Neural progenitor cell (in vitro differentiated cells): Measurements from ENCODE around the gene ABCC2. TPM values are rescaled to one million over a fixed set of nuclear protein-coding genes. Genes with fewer than 3 reads are reported as not detected.

ENCODE experiments used
- DNase-seq: peaks from one replicate; pipeline ENCODE4 v3.0.0-alpha.2; 2016; ENCODE audit warnings: low spot score
- H2AFZ ChIP-seq: fragments of 200-600 bp; sonication (generic); replicated peaks from 2 replicates; pipeline ENCODE4 v1.6.1; 2016; ENCODE audit warnings: antibody characterized with exemption
- H3F3A ChIP-seq: fragments of 200-600 bp; sonication (generic); 2 replicates; pipeline ENCODE4 v1.6.1; 2016; ENCODE audit warnings: antibody characterized with exemption, low read depth
- H3K27ac ChIP-seq: fragments of 200-600 bp; sonication (generic); 2 replicates; pipeline ENCODE4 v1.5.1; 2016; ENCODE audit warnings: mild to moderate bottlenecking
- H3K27me3 ChIP-seq: fragments of 200-600 bp; sonication (generic); 2 replicates; pipeline ENCODE4 v1.6.1; 2016; ENCODE audit warnings: mild to moderate bottlenecking, moderate library complexity
- H3K36me3 ChIP-seq: fragments of 200-600 bp; sonication (generic); 2 replicates; pipeline ENCODE4 v1.5.1; 2016
- H3K4me1 ChIP-seq: fragments of 200-600 bp; sonication (generic); 2 replicates; pipeline ENCODE4 v1.6.1; 2016; ENCODE audit warnings: mixed run types
- H3K4me2 ChIP-seq: fragments of 200-600 bp; sonication (generic); 2 replicates; pipeline ENCODE4 v1.6.1; 2016
- H3K4me3 ChIP-seq: fragments of 200-600 bp; sonication (generic); 2 replicates; pipeline ENCODE4 v1.5.1; 2016
- H3K79me2 ChIP-seq: fragments of 200-600 bp; sonication (generic); 2 replicates; pipeline ENCODE4 v1.6.1; 2016; ENCODE audit warnings: low read depth
- H3K9ac ChIP-seq: fragments of 200-600 bp; sonication (generic); 2 replicates; pipeline ENCODE4 v1.6.1; 2016
- H3K9me3 ChIP-seq: fragments of 200-600 bp; sonication (generic); 2 replicates; pipeline ENCODE4 v1.5.1; 2016; ENCODE audit warnings: low read depth
- H4K20me1 ChIP-seq: fragments of 200-600 bp; sonication (generic); 2 replicates; pipeline ENCODE4 v1.6.1; 2016; ENCODE audit warnings: low read depth
- H3K27ac Mint-ChIP-seq: 3 replicates; pipeline ENCODE4 v1.8.0; 2021; ENCODE audit warnings: mixed read lengths
- H3K27me3 Mint-ChIP-seq: 2 replicates; pipeline ENCODE4 v1.8.0; 2022; ENCODE audit warnings: low read depth, mild to moderate bottlenecking, inconsistent platforms, moderate library complexity, mixed read lengths; ENCODE audit not compliant: insufficient read depth
- H3K36me3 Mint-ChIP-seq: 3 replicates; pipeline ENCODE4 v1.8.0; 2021; ENCODE audit warnings: mixed read lengths
- H3K4me1 Mint-ChIP-seq: 3 replicates; pipeline ENCODE4 v1.8.0; 2021; ENCODE audit warnings: mixed read lengths
- H3K4me3 Mint-ChIP-seq: 3 replicates; pipeline ENCODE4 v1.8.0; 2021; ENCODE audit warnings: mild to moderate bottlenecking, moderate library complexity, mixed read lengths
- H3K9me3 Mint-ChIP-seq: 3 replicates; pipeline ENCODE4 v1.8.0; 2020; ENCODE audit warnings: mixed read lengths
- CTCF ChIP-seq: fragments of 200-600 bp; sonication (generic); IDR thresholded peaks from 2 replicates; pipeline ENCODE4 v1.5.1; 2017; ENCODE audit warnings: antibody characterized with exemption, mild to moderate bottlenecking
- EZH2 ChIP-seq: fragments of 200-600 bp; sonication (generic); IDR thresholded peaks from 2 replicates; pipeline ENCODE4 v1.6.1; 2017; ENCODE audit warnings: antibody characterized with exemption, mild to moderate bottlenecking, moderate library complexity
- EZH2phosphoT487 ChIP-seq: fragments of 200-600 bp; sonication (generic); IDR thresholded peaks from 2 replicates; pipeline ENCODE4 v1.6.1; 2017; ENCODE audit warnings: antibody characterized with exemption
- total RNA-seq: library from RNA; depleted of rRNA; stranded (reverse); fragments of >200 nt; gene quantifications from 2 replicates; pipeline ENCODE4 v1.2.3, GENCODE V29; 2015; ENCODE audit warnings: low replicate concordance

The ABCC2 gene
- total RNA-seq, 1 donor from 2014 or later: 0.26 TPM

DNA sequence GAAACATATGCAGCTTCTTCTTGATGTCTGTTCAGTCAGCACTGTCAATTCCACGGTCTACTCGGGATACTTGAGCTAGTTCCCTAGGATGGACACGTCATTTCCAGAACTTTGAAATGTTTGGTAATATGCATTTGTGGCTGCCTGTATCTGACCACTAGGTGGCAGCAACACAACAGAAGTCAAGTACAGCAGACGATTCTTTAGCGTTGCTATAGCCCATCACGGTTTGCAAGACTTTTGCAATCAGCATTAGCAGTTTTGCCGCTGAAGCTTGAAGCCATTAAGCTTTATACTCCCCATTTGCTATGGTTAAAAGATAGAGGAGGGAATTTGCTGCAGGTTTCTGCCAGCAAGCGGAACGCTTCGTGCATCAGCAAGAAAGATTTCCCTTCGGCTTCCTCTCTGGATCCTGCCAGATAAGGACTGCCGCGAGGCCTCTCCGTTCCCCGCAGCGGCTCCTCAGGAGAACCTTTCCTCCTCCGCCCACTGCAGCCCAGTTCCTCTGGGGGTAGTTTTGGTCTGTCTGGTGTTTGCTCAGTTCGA is 63.5 kb downstream of the ABCC2 start:
- Histone ChIP-seq H3K4me1 (peaks cover 8% of the 10 kb centered on the region), H3K9me3 (no peaks in the 10 kb centered on the region), H3K36me3 (no peaks in the 10 kb centered on the region), H3K4me3 (peak overlapping the region; percentile 38), H3F3A (no peaks in the 10 kb centered on the region), H2AFZ (peak overlapping the region; percentile 99), H3K9ac (no peak overlapping the region), H3K79me2 (no peaks in the 10 kb centered on the region), H3K27ac (no peak overlapping the region), H3K27me3 (no peaks in the 10 kb centered on the region), H4K20me1 (no peaks in the 10 kb centered on the region), H3K4me2 (peak overlapping the region; percentile 74)
- Mint-ChIP-seq H3K4me1 (peaks cover 14% of the 10 kb centered on the region), H3K27me3 (peaks cover 13% of the 10 kb centered on the region), H3K27ac (no peak overlapping the region), H3K4me3 (no peak overlapping the region), H3K9me3 (peaks cover 5% of the 10 kb centered on the region), H3K36me3 (peaks cover 1% of the 10 kb centered on the region)
- peak; percentile 88 for DNase-seq
- TF ChIP-seq EZH2: no peak
- TF ChIP-seq CTCF: peak; percentile 99

DNA sequence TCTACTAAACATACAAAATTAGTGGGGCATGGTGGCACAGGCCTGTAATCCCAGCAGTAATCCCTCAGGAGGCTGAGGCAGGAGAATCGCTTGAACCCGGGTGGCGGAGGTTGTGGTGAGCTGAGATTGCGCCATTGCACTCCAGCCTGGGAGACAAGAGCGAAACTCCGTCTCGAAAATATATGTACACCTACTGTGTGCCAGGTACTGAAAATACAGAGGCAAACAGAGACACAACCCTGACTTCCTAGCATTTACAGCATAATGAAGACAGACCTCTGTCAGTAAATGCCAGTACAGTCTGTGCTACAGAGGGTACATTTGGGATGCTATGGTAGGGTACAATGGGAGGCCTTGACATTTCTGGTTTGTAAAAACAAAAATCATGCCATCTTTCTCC is 66.6 kb downstream of the ABCC2 start:
- Mint-ChIP-seq H3K9me3 (no peaks in the 10 kb centered on the region), H3K4me3 (no peak overlapping the region), H3K36me3 (peaks cover 1% of the 10 kb centered on the region), H3K4me1 (peaks cover 18% of the 10 kb centered on the region), H3K27me3 (peaks cover 9% of the 10 kb centered on the region), H3K27ac (no peak overlapping the region)
- no peaks in the 10 kb centered on the region for H3K9me3 ChIP-seq
- H3K4me3 ChIP-seq: no peak overlapping the region
- no peaks in the 10 kb centered on the region for H4K20me1 ChIP-seq
- no peak overlapping the region for H3K9ac ChIP-seq
- no peak overlapping the region for H2AFZ ChIP-seq
- no peak overlapping the region for H3K27ac ChIP-seq
- H3K27me3 ChIP-seq: no peaks in the 10 kb centered on the region
- TF ChIP-seq CTCF: no peak
- TF ChIP-seq EZH2phosphoT487: no peak
- TF ChIP-seq EZH2: no peak
- H3K79me2 ChIP-seq: no peaks in the 10 kb centered on the region
- no peak overlapping the region for H3K4me2 ChIP-seq
- H3F3A ChIP-seq: no peaks in the 10 kb centered on the region
- no peaks in the 10 kb centered on the region for H3K36me3 ChIP-seq
- peaks cover 8% of the 10 kb centered on the region for H3K4me1 ChIP-seq
- no peak for DNase-seq

DNA sequence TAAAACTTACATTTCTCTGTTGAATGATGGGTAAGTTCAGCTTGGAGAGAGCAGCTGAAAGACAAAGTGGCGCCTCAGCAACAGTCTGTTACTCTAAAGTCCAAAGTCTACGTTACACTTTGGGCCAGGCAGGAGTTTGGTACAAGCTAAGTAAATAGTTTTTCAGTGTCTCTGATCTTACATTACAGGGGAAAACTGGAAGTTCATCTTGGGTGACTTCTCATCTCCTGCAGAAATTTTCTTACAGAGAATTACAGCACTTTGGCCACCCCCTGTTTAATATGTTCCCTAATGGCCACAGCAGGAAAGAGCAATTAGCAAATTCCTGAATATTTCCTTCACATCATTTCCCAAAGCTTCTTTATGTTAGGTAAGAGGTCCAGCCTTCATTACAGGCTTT is 67.1 kb downstream of the ABCC2 start:
- H3K4me2 ChIP-seq: no peak overlapping the region
- TF ChIP-seq CTCF (no peak), EZH2 (no peak), EZH2phosphoT487 (no peak)
- no peaks in the 10 kb centered on the region for H3K36me3 ChIP-seq

More for the DNA sequence above, 67.1 kb downstream of the ABCC2 start:
- Histone ChIP-seq H3K27ac (no peak overlapping the region), H3K9me3 (no peaks in the 10 kb centered on the region), H3K79me2 (no peaks in the 10 kb centered on the region), H3K27me3 (no peaks in the 10 kb centered on the region), H4K20me1 (no peaks in the 10 kb centered on the region), H3F3A (no peaks in the 10 kb centered on the region), H3K4me1 (peaks cover 8% of the 10 kb centered on the region), H2AFZ (no peak overlapping the region), H3K9ac (no peak overlapping the region), H3K4me3 (no peak overlapping the region)
- DNase-seq: no peak
- Mint-ChIP-seq H3K27me3 (peaks cover 7% of the 10 kb centered on the region), H3K36me3 (peaks cover 1% of the 10 kb centered on the region), H3K4me3 (no peak overlapping the region), H3K9me3 (no peaks in the 10 kb centered on the region), H3K4me1 (peaks cover 18% of the 10 kb centered on the region), H3K27ac (no peak overlapping the region)
